Stomach (tissue), 9 donors: ENCODE results near the gene TMEM80. TPM values are rescaled to one million over a fixed set of nuclear protein-coding genes. Genes with fewer than 3 reads are reported as not detected.
"Not testable (repeated sequence)": the region's sequence is repeated elsewhere in the genome, so short reads cannot be mapped to it uniquely, and the experiment has no call there.

ENCODE experiments used
- DNase-seq, 2 donors: peaks; one replicate each; pipeline versions ENCODE4 v3.0.0 to v3.0.0-alpha.2; 2013 to 2019
- H3K27ac ChIP-seq, 5 donors: fragments of 200-600 bp in 4 of 5; sonication (generic) in 4 of 5; one replicate each; pipeline ENCODE4 v1.5.1; 2013 to 2019; ENCODE audit warnings: mild to moderate bottlenecking in 1 of 5, moderate library complexity in 1 of 5
- H3K27me3 ChIP-seq, 3 donors: fragments of 200-600 bp; sonication (generic); one replicate each; pipeline ENCODE4 v1.5.1; 2017 to 2019; ENCODE audit warnings: mixed run types in 1 of 3
- H3K36me3 ChIP-seq, 4 donors: fragments of 200-600 bp; sonication (generic); 1 replicate in 3 of 4; 2 replicates in 1 of 4; pipeline ENCODE4 v1.5.1; 2016 to 2019
- H3K4me1 ChIP-seq, 4 donors: fragments of 200-600 bp; sonication (generic); one replicate each; pipeline ENCODE4 v1.5.1; 2016 to 2019
- H3K4me3 ChIP-seq, 4 donors: fragments of 200-600 bp; sonication (generic) in 3 of 4; one replicate each; pipeline ENCODE4 v1.5.1; 2016 to 2019; ENCODE audit warnings: mild to moderate bottlenecking in 1 of 4
- H3K9me3 ChIP-seq, 4 donors: fragments of 200-600 bp; sonication (generic); one replicate each; pipeline ENCODE4 v1.5.1; 2016 to 2019
- EP300 ChIP-seq: sonication (generic); formaldehyde crosslinking; IDR thresholded peaks from one replicate; pipeline ENCODE4 v1.6.1; 2017; ENCODE audit warnings: antibody characterized with exemption
- POLR2A ChIP-seq, 4 donors: fragments of 450-650 bp; IDR thresholded peaks; one replicate each; pipeline ENCODE4 v1.6.1; 2016; ENCODE audit warnings: antibody characterized with exemption in 4 of 4, control low read depth in 2 of 4, mild to moderate bottlenecking in 1 of 4, moderate library complexity in 1 of 4
- POLR2AphosphoS5 ChIP-seq, 3 donors: sonication (generic); formaldehyde crosslinking; IDR thresholded peaks; one replicate each; pipeline ENCODE4 v1.6.1; 2016; ENCODE audit warnings: antibody characterized with exemption in 3 of 3
- WGBS, 5 donors: extraction: QIAGEN DNeasy Blood & Tissue Kit in 3 of 5; methylation state at CpG; one replicate each; pipeline versions ENCODE4 v1.1.5 to v1.1.7; 2013 to 2018; 5-methylcytosine and 5-hydroxymethylcytosine counted together
- intact Hi-C: fragments of 100-400 bp; cut with DNase I; formaldehyde crosslinking; loops from one replicate; pipeline ENCODE4 v1.15.1; 2023; ENCODE audit warnings: low total_unique reads
- polyA plus RNA-seq, 3 donors: library from polyadenylated mRNA; stranded (reverse); fragments of 200-250 nt; gene quantifications; one replicate each; pipeline ENCODE4 v1.2.3, GENCODE V29; 2013
- total RNA-seq, 5 donors: library from RNA; depleted of rRNA; stranded (reverse); fragments of >200 nt; gene quantifications; one replicate each; pipeline versions ENCODE4 v1.1.0 to v1.2.3, GENCODE V29; 2014 to 2016
- TF ChIP-seq, protein P1 (sequence below), 7 experiments: fragments of 450-650 bp in 4 of 7; fragments of 200-600 bp in 3 of 7; sonication (generic) in 3 of 7; IDR thresholded peaks; one replicate each; pipeline ENCODE4 v1.5.1; 2016 to 2019; ENCODE audit warnings: antibody characterized with exemption in 7 of 7, control low read depth in 2 of 7, mild to moderate bottlenecking in 1 of 7
- donor health status: healthy with polysubstance abuse.
- donor health status: Bipolar disorder and iron deficiency.
- donor health status: healthy.

The TMEM80 gene
- total and polyA plus RNA-seq, 8 donors, result 4.9 to 46.5 (median 19.8) TPM

GRCh38 chr11:737366-737765 is 41.8 kb downstream of the TMEM80 start:
- 29 to 47% (median 42%) methylated on average over 9 to 11 of the region's 11 CpGs for WGBS, 5 donors
- H3K4me1 ChIP-seq, result peaks cover 0 to 6% (median 0%) of the 10 kb centered on the region in 4 donors
- intact Hi-C loops, result no loop called here
- TF ChIP-seq EP300, result no peak
- TF ChIP-seq POLR2AphosphoS5 (IDR thresholded peaks at IDR 0.05), result no peak
- TF ChIP-seq, protein P1, sequence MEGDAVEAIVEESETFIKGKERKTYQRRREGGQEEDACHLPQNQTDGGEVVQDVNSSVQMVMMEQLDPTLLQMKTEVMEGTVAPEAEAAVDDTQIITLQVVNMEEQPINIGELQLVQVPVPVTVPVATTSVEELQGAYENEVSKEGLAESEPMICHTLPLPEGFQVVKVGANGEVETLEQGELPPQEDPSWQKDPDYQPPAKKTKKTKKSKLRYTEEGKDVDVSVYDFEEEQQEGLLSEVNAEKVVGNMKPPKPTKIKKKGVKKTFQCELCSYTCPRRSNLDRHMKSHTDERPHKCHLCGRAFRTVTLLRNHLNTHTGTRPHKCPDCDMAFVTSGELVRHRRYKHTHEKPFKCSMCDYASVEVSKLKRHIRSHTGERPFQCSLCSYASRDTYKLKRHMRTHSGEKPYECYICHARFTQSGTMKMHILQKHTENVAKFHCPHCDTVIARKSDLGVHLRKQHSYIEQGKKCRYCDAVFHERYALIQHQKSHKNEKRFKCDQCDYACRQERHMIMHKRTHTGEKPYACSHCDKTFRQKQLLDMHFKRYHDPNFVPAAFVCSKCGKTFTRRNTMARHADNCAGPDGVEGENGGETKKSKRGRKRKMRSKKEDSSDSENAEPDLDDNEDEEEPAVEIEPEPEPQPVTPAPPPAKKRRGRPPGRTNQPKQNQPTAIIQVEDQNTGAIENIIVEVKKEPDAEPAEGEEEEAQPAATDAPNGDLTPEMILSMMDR (IDR thresholded peaks at IDR 0.05), result no peak
- no peak for TF ChIP-seq POLR2A (IDR thresholded peaks at IDR 0.05)
- H3K4me3 ChIP-seq, result no peak overlapping the region
- no peaks in the 10 kb centered on the region for H3K9me3 ChIP-seq
- DNase-seq, result peak in 1 of 2 donors; percentile 16
- H3K36me3 ChIP-seq, result no peaks in the 10 kb centered on the region
- H3K27ac ChIP-seq, result no peak overlapping the region
- peaks cover 0 to 14% (median 0%) of the 10 kb centered on the region in 3 donors for H3K27me3 ChIP-seq

DNA sequence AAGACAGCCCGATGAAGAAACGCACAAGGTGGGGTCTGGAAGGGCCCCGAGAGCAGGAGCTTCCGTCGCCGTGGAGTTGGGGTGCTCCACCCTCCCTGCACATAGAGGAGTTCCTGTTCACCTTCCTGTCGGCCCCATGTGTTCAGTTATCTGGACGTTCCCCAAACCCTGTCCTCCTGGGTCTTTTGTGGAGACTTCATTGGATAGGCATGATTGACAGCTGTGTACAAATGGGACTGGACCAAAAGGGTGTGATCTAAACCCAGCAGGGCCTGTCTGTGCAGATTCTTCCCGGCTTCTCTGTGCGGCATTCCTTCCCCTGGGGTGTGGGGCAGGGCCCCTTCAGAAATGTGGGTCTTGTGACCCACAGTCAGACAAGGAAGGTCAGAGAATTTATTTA is 42.3 kb downstream of the TMEM80 start:
- WGBS, 5 donors, result 31 to 53% (median 44%) methylated on average over 10 of the region's 10 CpGs
- intact Hi-C loops, result not testable (repeated sequence)

GRCh38 chr11:742156-742546 is 46.5 kb downstream of the TMEM80 start:
- Histone ChIP-seq H3K27ac (no peak overlapping the region), H3K36me3 (no peaks in the 10 kb centered on the region), H3K4me1 (peaks cover 8 to 15% (median 10%) of the 10 kb centered on the region in 4 donors), H3K4me3 (no peak overlapping the region), H3K9me3 (no peaks in the 10 kb centered on the region), H3K27me3 (peaks cover 0 to 9% (median 0%) of the 10 kb centered on the region in 3 donors)
- 70 to 81% (median 77%) methylated on average over 3 of the region's 3 CpGs for WGBS, 5 donors
- no peak for DNase-seq
- intact Hi-C loops, result no loop called here
- TF ChIP-seq POLR2AphosphoS5 (IDR thresholded peaks at IDR 0.05) (no peak), EP300 (no peak)
- TF ChIP-seq, protein P1 (IDR thresholded peaks at IDR 0.05), result no peak

More for the DNA sequence above, 42.3 kb downstream of the TMEM80 start:
- H3K9me3 ChIP-seq, H3K36me3 ChIP-seq, H3K4me1 ChIP-seq, H3K4me3 ChIP-seq, H3K27ac ChIP-seq: not testable (repeated sequence)
- H3K27me3 ChIP-seq, result peaks cover 0 to 14% (median 0%) of the 10 kb centered on the region in 3 donors
- DNase-seq, result peak in 1 of 2 donors; percentile 12

DNA sequence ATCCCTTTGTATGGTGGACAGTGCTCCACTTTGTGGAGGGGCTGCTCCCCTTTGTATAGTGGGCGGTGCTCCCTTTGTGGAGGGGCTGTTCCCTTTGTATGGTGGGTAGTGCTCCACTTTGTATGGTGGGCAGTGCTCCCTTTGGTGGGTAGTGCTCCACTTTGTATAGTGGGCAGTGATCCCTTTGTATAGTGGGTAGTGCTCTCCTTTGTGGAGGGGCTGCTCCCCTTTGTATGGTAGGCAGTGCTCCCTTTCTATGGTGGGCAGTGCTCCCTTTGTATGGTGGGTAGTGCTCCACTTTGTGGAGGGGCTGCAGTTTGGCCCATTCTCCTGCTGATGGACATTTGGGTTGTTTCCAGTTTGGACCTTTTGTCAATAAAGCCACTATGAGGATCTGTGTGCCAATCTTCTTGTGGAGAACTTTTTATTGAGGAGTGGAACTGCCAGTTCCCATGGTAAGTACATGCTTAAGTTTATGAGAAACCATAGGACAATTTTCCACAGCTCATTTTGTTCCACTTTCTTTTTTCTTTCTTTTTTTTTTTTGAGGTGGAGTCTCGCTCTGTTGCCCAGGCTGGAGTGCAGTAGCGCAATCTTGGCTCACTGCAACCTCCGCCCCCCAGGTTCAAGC is 47.1 kb downstream of the TMEM80 start:
- Histone ChIP-seq H3K4me3 (no peak overlapping the region), H3K9me3 (no peaks in the 10 kb centered on the region), H3K4me1 (peaks cover 8 to 12% (median 11%) of the 10 kb centered on the region in 4 donors), H3K27me3 (peaks cover 0 to 4% (median 0%) of the 10 kb centered on the region in 3 donors), H3K27ac (no peak overlapping the region), H3K36me3 (no peaks in the 10 kb centered on the region)
- DNase-seq, result no peak
- 91 to 95% (median 94%) methylated on average over 4 of the region's 4 CpGs for WGBS, 5 donors
- intact Hi-C loops, result no loop called here
- TF ChIP-seq POLR2A (IDR thresholded peaks at IDR 0.05) (no peak), POLR2AphosphoS5 (IDR thresholded peaks at IDR 0.05) (no peak), EP300 (no peak)
- TF ChIP-seq, protein P1 (IDR thresholded peaks at IDR 0.05), result no peak

DNA sequence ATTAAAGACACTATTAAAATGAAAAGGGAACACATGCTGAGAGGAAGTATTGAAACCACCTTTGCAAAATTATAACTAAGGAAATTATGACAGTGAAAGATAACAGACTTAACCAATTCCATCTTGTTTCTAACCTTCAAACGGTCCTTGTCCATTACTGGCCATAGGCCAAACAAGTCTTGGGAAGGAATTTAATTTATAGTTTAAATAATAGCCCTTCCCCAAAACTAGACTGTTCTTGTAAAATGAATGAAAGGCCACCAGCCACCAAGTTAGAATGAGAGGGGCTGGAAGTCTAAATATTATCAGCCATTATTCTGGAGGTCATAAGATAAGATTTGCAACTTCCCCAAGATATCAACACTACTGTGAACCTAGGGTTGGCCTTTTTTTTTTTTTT is 49.8 kb downstream of the TMEM80 start:
- no peak overlapping the region for H3K27ac ChIP-seq
- H3K27me3 ChIP-seq, result no peaks in the 10 kb centered on the region
- H3K36me3 ChIP-seq, result no peaks in the 10 kb centered on the region
- no peak for DNase-seq
- 14 to 30% (median 24%) methylated on average over 1 of the region's 1 CpG for WGBS, 5 donors
- intact Hi-C loops, result no loop called here
- no peaks in the 10 kb centered on the region for H3K9me3 ChIP-seq
- peaks cover 25 to 39% (median 32%) of the 10 kb centered on the region in 4 donors for H3K4me1 ChIP-seq
- TF ChIP-seq POLR2A (IDR thresholded peaks at IDR 0.05) (no peak), POLR2AphosphoS5 (IDR thresholded peaks at IDR 0.05) (no peak)
- TF ChIP-seq, protein P1 (IDR thresholded peaks at IDR 0.05), result no peak
- H3K4me3 ChIP-seq, result no peak overlapping the region
